HG03280 (cell line): Measurements from ENCODE around the gene SAPCD1.
"Not testable (repeated sequence)": the region's sequence is repeated elsewhere in the genome, so short reads cannot be mapped to it uniquely, and the experiment has no call there.

Experiments
- ATAC-seq: cut with Tn5 transposase; IDR thresholded peaks from one replicate; pipeline ENCODE4 v1.9.1; 2021; ENCODE audit warnings: mild to moderate bottlenecking, moderate library complexity; ENCODE audit not compliant: unreplicated experiment

Gene SAPCD1

GRCh38 chr6:31776485-31776988 is 14.1 kb downstream of the SAPCD1 start:
- no peak for ATAC-seq

- ATAC-seq = peak; percentile 75
Measured at GRCh38 chr6:31776989-31777666, 14.7 kb downstream of the SAPCD1 start, which contains the start of gene VWA7. Gene VWA7 (minus strand): TSS chr6:31777328. CDS start chr6:31776779, 549 bp downstream.

GRCh38 chr6:31777667-31778050 is 15.2 kb downstream of the SAPCD1 start:
- ATAC-seq = no peak

- ATAC-seq = no peak
Measured at GRCh38 chr6:31778193-31778592, 15.7 kb downstream of the SAPCD1 start.

GRCh38 chr6:31778999-31779885 is 16.8 kb downstream of the SAPCD1 start:
- no peak for ATAC-seq

GRCh38 chr6:31779908-31780307 is 17.5 kb downstream of the SAPCD1 start:
- ATAC-seq = no peak

GRCh38 chr6:31780507-31781243 is 18.2 kb downstream of the SAPCD1 start:
- no peak for ATAC-seq

- ATAC-seq = no peak
Measured at GRCh38 chr6:31781244-31782125, 19.0 kb downstream of the SAPCD1 start.

GRCh38 chr6:31782126-31782855 is 19.8 kb downstream of the SAPCD1 start:
- no peak for ATAC-seq

- no peak for ATAC-seq
Measured at GRCh38 chr6:31784098-31784925, 21.9 kb downstream of the SAPCD1 start.

GRCh38 chr6:31785475-31785874 is 23.0 kb downstream of the SAPCD1 start:
- no peak for ATAC-seq

GRCh38 chr6:31791324-31792089 is 29.1 kb downstream of the SAPCD1 start:
- ATAC-seq = no peak

- ATAC-seq = no peak
Measured at GRCh38 chr6:31792090-31792374, 29.6 kb downstream of the SAPCD1 start.

- ATAC-seq = no peak
Measured at GRCh38 chr6:31792761-31793171, 30.3 kb downstream of the SAPCD1 start.

- not testable (repeated sequence) for ATAC-seq
Measured at GRCh38 chr6:31793927-31794245, 31.4 kb downstream of the SAPCD1 start.

GRCh38 chr6:31794294-31794865 is 31.9 kb downstream of the SAPCD1 start:
- ATAC-seq = no peak

GRCh38 chr6:31794866-31795615 is 32.6 kb downstream of the SAPCD1 start:
- ATAC-seq = no peak
